CD8-positive, alpha-beta memory T cell (primary cell): Measurements from ENCODE around the gene USP17L10. TPM values are rescaled to one million over a fixed set of nuclear protein-coding genes. Genes with fewer than 3 reads are reported as not detected.
"Not testable (repeated sequence)": the region's sequence is repeated elsewhere in the genome, so short reads cannot be mapped to it uniquely, and the experiment has no call there.

Source experiments
- CTCF ChIA-PET: fragments of 350-600 bp; sonication (Branson Sonifier 250); formaldehyde crosslinking; loops from one replicate; lab custom pipeline; 2021; ENCODE audit warnings: antibody characterized with exemption; lab: Charles Lee
- POLR2A ChIA-PET: fragments of 350-600 bp; sonication (Branson Sonifier 250); formaldehyde crosslinking; loops from one replicate; lab custom pipeline; 2021; ENCODE audit warnings: antibody characterized with exemption; lab: Charles Lee
- DNase-seq, 5 donors: peaks; one replicate each; pipeline versions ENCODE4 v3.0.0 to v3.0.0-alpha.2; 2020 to 2022; ENCODE audit warnings: mixed read lengths in 1 of 5
- H3K27ac ChIP-seq: one replicate; pipeline ENCODE4 v1.7.0; 2013; ENCODE audit warnings: low read depth, mild to moderate bottlenecking, low read length, moderate library complexity
- H3K27me3 ChIP-seq: 2 replicates; pipeline ENCODE4 v1.7.0; 2013; ENCODE audit warnings: low read length, mild to moderate bottlenecking; ENCODE audit not compliant: insufficient read depth, poor library complexity, severe bottlenecking
- H3K36me3 ChIP-seq: 2 replicates; pipeline ENCODE4 v1.7.0; 2013; ENCODE audit warnings: mild to moderate bottlenecking, low read length, moderate library complexity; ENCODE audit not compliant: insufficient read depth
- H3K4me1 ChIP-seq: 2 replicates; pipeline ENCODE4 v1.7.0; 2013; ENCODE audit warnings: mild to moderate bottlenecking, low read length, moderate library complexity; ENCODE audit not compliant: insufficient read depth
- H3K4me3 ChIP-seq: 2 replicates; pipeline ENCODE4 v1.7.0; 2013; ENCODE audit warnings: mild to moderate bottlenecking, low read length
- H3K9me3 ChIP-seq: 2 replicates; pipeline ENCODE4 v1.7.0; 2013; ENCODE audit warnings: mild to moderate bottlenecking, low read length
- H3K27ac Mint-ChIP-seq, 8 donors: one replicate each; pipeline ENCODE4 v1.8.0; 2020 to 2021; ENCODE audit warnings: mixed read lengths in 8 of 8, mild to moderate bottlenecking in 6 of 8, inconsistent platforms in 3 of 8, moderate library complexity in 3 of 8
- H3K27me3 Mint-ChIP-seq, 2 donors: one replicate each; pipeline ENCODE4 v1.8.0; 2020 to 2021; ENCODE audit warnings: mixed read lengths in 2 of 2, mild to moderate bottlenecking in 1 of 2, moderate library complexity in 1 of 2
- H3K36me3 Mint-ChIP-seq, 3 donors: one replicate each; pipeline ENCODE4 v1.8.0; 2020 to 2021; ENCODE audit warnings: mixed read lengths in 3 of 3, inconsistent platforms in 1 of 3, mild to moderate bottlenecking in 1 of 3
- H3K4me1 Mint-ChIP-seq, 3 donors: one replicate each; pipeline ENCODE4 v1.8.0; 2020 to 2021; ENCODE audit warnings: mixed read lengths in 3 of 3, inconsistent platforms in 1 of 3, mild to moderate bottlenecking in 1 of 3
- H3K4me3 Mint-ChIP-seq, 7 donors: one replicate each; pipeline ENCODE4 v1.8.0; 2020 to 2021; ENCODE audit warnings: mixed read lengths in 7 of 7, mild to moderate bottlenecking in 6 of 7, moderate library complexity in 4 of 7, inconsistent platforms in 2 of 7
- H3K9me3 Mint-ChIP-seq, 5 donors: one replicate each; pipeline ENCODE4 v1.8.0; 2020 to 2022; ENCODE audit warnings: mixed read lengths in 5 of 5, mild to moderate bottlenecking in 3 of 5, moderate library complexity in 2 of 5, inconsistent platforms in 1 of 5
- polyA plus RNA-seq: library from polyadenylated mRNA; unstranded; fragments of 300-500 nt; fragmentation: Illumina TruSeq; gene quantifications from one replicate; pipeline ENCODE4 v1.2.3, GENCODE V29; 2021
- total RNA-seq, 2 experiments: library from RNA; stranded (reverse); gene quantifications; one replicate each; pipeline ENCODE4 v1.2.3, GENCODE V29; 2021

USP17L10 gene
- total and polyA plus RNA-seq, 3 experiments from 2014 or later: not detected

- H3K36me3 ChIP-seq, H3K27ac ChIP-seq, H3K36me3 Mint-ChIP-seq, H3K9me3 ChIP-seq, H3K4me1 ChIP-seq, H3K4me1 Mint-ChIP-seq, POLR2A ChIA-PET, H3K9me3 Mint-ChIP-seq, DNase-seq, H3K27ac Mint-ChIP-seq, H3K4me3 Mint-ChIP-seq, H3K27me3 Mint-ChIP-seq, CTCF ChIA-PET, H3K27me3 ChIP-seq, H3K4me3 ChIP-seq: not testable (repeated sequence)
These were observed 23.6 kb downstream of the USP17L10 start, which contains the start of gene USP17L15 for GRCh38 chr4:9234085-9234484. TSS of gene USP17L15 (plus strand) at chr4:9234385. CDS start at chr4:9234385, 0 bp downstream.

GRCh38 chr4:9238461-9238860, 28.0 kb downstream of the USP17L10 start:
- H3K4me3 ChIP-seq, H3K9me3 ChIP-seq, H3K27me3 ChIP-seq, H3K9me3 Mint-ChIP-seq, H3K36me3 ChIP-seq, CTCF ChIA-PET, H3K4me1 Mint-ChIP-seq, H3K27ac ChIP-seq, H3K4me1 ChIP-seq, POLR2A ChIA-PET, H3K27ac Mint-ChIP-seq, H3K36me3 Mint-ChIP-seq, H3K4me3 Mint-ChIP-seq, H3K27me3 Mint-ChIP-seq: not testable (repeated sequence)
- DNase-seq: peak in 1 of 5 donors; percentile 16

- H3K9me3 Mint-ChIP-seq, H3K9me3 ChIP-seq, POLR2A ChIA-PET, H3K4me3 ChIP-seq, H3K27me3 ChIP-seq, H3K27ac Mint-ChIP-seq, H3K4me1 Mint-ChIP-seq, H3K27ac ChIP-seq, H3K36me3 ChIP-seq, H3K4me3 Mint-ChIP-seq, H3K36me3 Mint-ChIP-seq, H3K4me1 ChIP-seq, CTCF ChIA-PET, DNase-seq, H3K27me3 Mint-ChIP-seq: not testable (repeated sequence)
These were observed 33.1 kb downstream of the USP17L10 start, which contains the start of gene USP17L17 for GRCh38 chr4:9243579-9243978. TSS of gene USP17L17 (plus strand) at chr4:9243879. CDS start at chr4:9243879, 0 bp downstream.

GRCh38 chr4:9247953-9248680, 37.7 kb downstream of the USP17L10 start, which contains the start of gene USP17L18:
TSS of gene USP17L18 (plus strand) at chr4:9248630. CDS start at chr4:9248630, 0 bp downstream.
- peak in 3 of 5 donors; percentile 0 to 32 (median 1) for DNase-seq
- H3K36me3 Mint-ChIP-seq, H3K27ac ChIP-seq, POLR2A ChIA-PET, H3K27ac Mint-ChIP-seq, H3K4me3 Mint-ChIP-seq, H3K4me3 ChIP-seq, H3K27me3 ChIP-seq, H3K27me3 Mint-ChIP-seq, H3K4me1 ChIP-seq, H3K4me1 Mint-ChIP-seq, CTCF ChIA-PET, H3K9me3 ChIP-seq, H3K36me3 ChIP-seq, H3K9me3 Mint-ChIP-seq: not testable (repeated sequence)

GRCh38 chr4:9253078-9253477, 42.6 kb downstream of the USP17L10 start, which contains the start of gene USP17L19:
TSS of gene USP17L19 (plus strand) at chr4:9253378. CDS start at chr4:9253378, 0 bp downstream.
- CTCF ChIA-PET, H3K4me1 Mint-ChIP-seq, H3K27me3 ChIP-seq: not testable (repeated sequence)

GRCh38 chr4:9257824-9258223, 47.4 kb downstream of the USP17L10 start, which contains the start of gene USP17L20:
TSS of gene USP17L20 (plus strand) at chr4:9258124. CDS start at chr4:9258124, 0 bp downstream.
- H3K36me3 Mint-ChIP-seq, H3K9me3 Mint-ChIP-seq, H3K27me3 Mint-ChIP-seq, POLR2A ChIA-PET, H3K27me3 ChIP-seq, H3K4me1 Mint-ChIP-seq, CTCF ChIA-PET, H3K27ac Mint-ChIP-seq, H3K4me3 ChIP-seq, H3K36me3 ChIP-seq, DNase-seq, H3K4me1 ChIP-seq, H3K9me3 ChIP-seq, H3K27ac ChIP-seq, H3K4me3 Mint-ChIP-seq: not testable (repeated sequence)

More at GRCh38 chr4:9253078-9253477, 42.6 kb downstream of the USP17L10 start, which contains the start of gene USP17L19:
- POLR2A ChIA-PET, H3K4me3 Mint-ChIP-seq, H3K27ac Mint-ChIP-seq, H3K27ac ChIP-seq, H3K36me3 Mint-ChIP-seq, H3K36me3 ChIP-seq, H3K27me3 Mint-ChIP-seq, H3K4me1 ChIP-seq, H3K9me3 ChIP-seq, H3K9me3 Mint-ChIP-seq, DNase-seq, H3K4me3 ChIP-seq: not testable (repeated sequence)

Other genes with a start within 250 kb of the USP17L10 start
- gene FAM90A26, start 40.2 kb upstream of the USP17L10 start, total RNA-seq: not detected
- not detected for gene FAM90A26, start 40.2 kb upstream of the USP17L10 start, polyA plus RNA-seq
- under 1 TPM in 1 of 2 experiments, not detected in 1; 0.13 TPM for gene USP17L11, start 4.7 kb downstream of the USP17L10 start, total RNA-seq
- gene USP17L11, start 4.7 kb downstream of the USP17L10 start, polyA plus RNA-seq: not detected
- gene USP17L12, start 9.5 kb downstream of the USP17L10 start, total RNA-seq: not detected
- not detected for gene USP17L12, start 9.5 kb downstream of the USP17L10 start, polyA plus RNA-seq
- not detected for gene USP17L13, start 14.2 kb downstream of the USP17L10 start, total RNA-seq
- gene USP17L13, start 14.2 kb downstream of the USP17L10 start, polyA plus RNA-seq: not detected
- not detected for gene USP17L15, start 23.7 kb downstream of the USP17L10 start, total RNA-seq
- gene USP17L15, start 23.7 kb downstream of the USP17L10 start, polyA plus RNA-seq: not detected
- not detected for gene USP17L17, start 33.2 kb downstream of the USP17L10 start, total RNA-seq
- gene USP17L17, start 33.2 kb downstream of the USP17L10 start, polyA plus RNA-seq: not detected
- gene USP17L18, start 38.0 kb downstream of the USP17L10 start, total RNA-seq: not detected
- not detected for gene USP17L18, start 38.0 kb downstream of the USP17L10 start, polyA plus RNA-seq
- not detected for gene USP17L19, start 42.7 kb downstream of the USP17L10 start, total RNA-seq
- not detected for gene USP17L19, start 42.7 kb downstream of the USP17L10 start, polyA plus RNA-seq
- gene USP17L20, start 47.5 kb downstream of the USP17L10 start, total RNA-seq: not detected
- gene USP17L20, start 47.5 kb downstream of the USP17L10 start, polyA plus RNA-seq: not detected
- gene USP17L21, start 52.2 kb downstream of the USP17L10 start, total RNA-seq: not detected
- not detected for gene USP17L21, start 52.2 kb downstream of the USP17L10 start, polyA plus RNA-seq
- gene USP17L22, start 57.0 kb downstream of the USP17L10 start, total RNA-seq: not detected
- not detected for gene USP17L22, start 57.0 kb downstream of the USP17L10 start, polyA plus RNA-seq
- gene USP17L24, start 114.5 kb downstream of the USP17L10 start, total RNA-seq: not detected
- not detected for gene USP17L24, start 114.5 kb downstream of the USP17L10 start, polyA plus RNA-seq
- gene USP17L25, start 119.3 kb downstream of the USP17L10 start, total RNA-seq: not detected
- gene USP17L25, start 119.3 kb downstream of the USP17L10 start, polyA plus RNA-seq: not detected
- not detected for gene USP17L26, start 124.0 kb downstream of the USP17L10 start, total RNA-seq
- gene USP17L26, start 124.0 kb downstream of the USP17L10 start, polyA plus RNA-seq: not detected
- gene USP17L5, start 128.7 kb downstream of the USP17L10 start, total RNA-seq: not detected
- not detected for gene USP17L5, start 128.7 kb downstream of the USP17L10 start, polyA plus RNA-seq
- not detected for gene USP17L27, start 133.5 kb downstream of the USP17L10 start, total RNA-seq
- gene USP17L27, start 133.5 kb downstream of the USP17L10 start, polyA plus RNA-seq: not detected
- gene USP17L28, start 138.2 kb downstream of the USP17L10 start, total RNA-seq: not detected
- gene USP17L28, start 138.2 kb downstream of the USP17L10 start, polyA plus RNA-seq: not detected
- not detected for gene USP17L29, start 143.0 kb downstream of the USP17L10 start, total RNA-seq
- not detected for gene USP17L29, start 143.0 kb downstream of the USP17L10 start, polyA plus RNA-seq
- not detected for gene USP17L30, start 152.5 kb downstream of the USP17L10 start, total RNA-seq
- not detected for gene USP17L30, start 152.5 kb downstream of the USP17L10 start, polyA plus RNA-seq
- not detected for gene DEFB131A, start 233.8 kb downstream of the USP17L10 start, total RNA-seq
- gene DEFB131A, start 233.8 kb downstream of the USP17L10 start, polyA plus RNA-seq: not detected